A673 (cell line): ENCODE results near the gene RASSF8. TPM values are rescaled to one million over a fixed set of nuclear protein-coding genes. Genes with fewer than 3 reads are reported as not detected.

Source experiments
- BruUV-seq: library from RNA; stranded (reverse); fragments of 400-500 nt; replicated peaks from 2 replicates; lab custom pipeline; 2021; lab: Mats Ljungman, UMichigan
- CTCF ChIA-PET: fragments of 300-600 bp; sonication (Branson Sonifier 250); formaldehyde crosslinking; loops from one replicate; lab custom pipeline; 2022; ENCODE audit warnings: antibody characterized with exemption; lab: Charles Lee
- POLR2A ChIA-PET: fragments of 300-600 bp; sonication (Branson Sonifier 250); formaldehyde crosslinking; loops from one replicate; lab custom pipeline; 2022; ENCODE audit warnings: antibody characterized with exemption; ENCODE audit not compliant: low non-redundant PET; lab: Charles Lee
- DNase-seq: peaks from one replicate; pipeline ENCODE4 v3.0.0-alpha.2; 2015; ENCODE audit warnings: low spot score
- H3K27ac ChIP-seq: fragments of 200-600 bp; sonication (generic); 2 replicates; pipeline ENCODE4 v1.5.1; 2016; ENCODE audit warnings: mixed run types, low read depth, mild to moderate bottlenecking, mixed read lengths, antibody characterized with exemption, low read length; ENCODE audit not compliant: poor library complexity, severe bottlenecking
- H3K27me3 ChIP-seq: fragments of 200-600 bp; sonication (generic); replicated peaks from 2 replicates; pipeline ENCODE4 v1.6.1; 2017; ENCODE audit warnings: mixed run types, low read depth, mild to moderate bottlenecking, mixed read lengths, antibody characterized with exemption, low read length; ENCODE audit not compliant: insufficient read depth, poor library complexity
- H3K36me3 ChIP-seq: fragments of 200-600 bp; sonication (generic); 2 replicates; pipeline ENCODE4 v1.6.1; 2016; ENCODE audit warnings: mixed run types, mild to moderate bottlenecking, mixed read lengths, antibody characterized with exemption, low read length; ENCODE audit not compliant: insufficient read depth, poor library complexity, severe bottlenecking
- H3K4me1 ChIP-seq: fragments of 200-600 bp; sonication (generic); 2 replicates; pipeline ENCODE4 v1.6.1; 2017; ENCODE audit warnings: mixed run types, mild to moderate bottlenecking, mixed read lengths, antibody characterized with exemption, low read length; ENCODE audit not compliant: insufficient read depth, poor library complexity, severe bottlenecking
- H3K4me3 ChIP-seq: fragments of 200-600 bp; sonication (generic); 2 replicates; pipeline ENCODE4 v1.5.1; 2016; ENCODE audit warnings: low read depth, mixed run types, mild to moderate bottlenecking, mixed read lengths, low read length; ENCODE audit not compliant: poor library complexity, severe bottlenecking
- H3K9me3 ChIP-seq: fragments of 200-600 bp; sonication (generic); 2 replicates; pipeline ENCODE4 v1.6.1; 2016; ENCODE audit warnings: mixed run types, low read depth, mild to moderate bottlenecking, mixed read lengths, antibody characterized with exemption, low read length; ENCODE audit not compliant: poor library complexity, severe bottlenecking
- EZH2 ChIP-seq: fragments of 200-600 bp; sonication (generic); IDR thresholded peaks from 2 replicates; pipeline ENCODE4 v1.6.1; 2017; ENCODE audit warnings: borderline replicate concordance, low read depth, mild to moderate bottlenecking, mixed read lengths, antibody characterized with exemption, low read length; ENCODE audit not compliant: poor library complexity, severe bottlenecking
- intact Hi-C: fragments of 100-400 bp; cut with micrococcal nuclease; formaldehyde crosslinking; loops from one replicate; pipeline ENCODE4 v1.10.0; 2022; ENCODE audit not compliant: unreplicated experiment
- total RNA-seq: library from RNA; stranded (reverse); gene quantifications from 2 replicates; pipeline ENCODE4 v1.2.3, GENCODE V29; 2021
- TF ChIP-seq, protein P1 (sequence below): fragments of 300-800, 200-600 bp; sonication (generic); conservative IDR thresholded peaks from 2 replicates; pipeline ENCODE4 v1.5.1; 2017; ENCODE audit warnings: low read depth, mild to moderate bottlenecking, antibody characterized with exemption, low read length, moderate library complexity, mixed read lengths

RASSF8 gene
- total RNA-seq, 1 experiment from 2014 or later: 23.1 TPM

DNA sequence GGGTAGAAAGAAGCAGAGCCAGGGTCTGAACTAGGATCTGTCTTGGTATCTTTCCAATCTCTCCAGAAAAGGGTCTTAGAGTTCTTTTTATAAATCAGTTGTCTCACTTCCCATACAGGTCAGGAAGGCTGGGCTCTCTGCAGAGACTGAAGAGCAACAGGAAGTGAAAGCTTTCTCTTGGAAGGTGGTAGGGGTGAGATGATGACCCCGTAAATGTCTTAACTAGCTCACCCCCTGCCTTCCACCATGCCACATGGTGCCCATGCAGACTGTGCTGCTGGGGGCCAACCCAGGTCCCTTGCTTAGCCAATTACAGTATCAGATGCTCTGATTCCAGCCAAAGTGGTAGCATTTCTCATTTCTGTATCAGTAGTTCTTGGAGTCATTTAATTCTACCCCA lies 17.6 kb upstream of the RASSF8 start:
- Histone ChIP-seq H3K27me3 (no peaks in the 10 kb centered on the region), H3K27ac (no peak overlapping the region), H3K4me3 (no peak overlapping the region), H3K9me3 (no peaks in the 10 kb centered on the region), H3K4me1 (no peaks in the 10 kb centered on the region), H3K36me3 (no peaks in the 10 kb centered on the region)
- ChIA-PET POLR2A (no interaction called here), CTCF (no interaction called here)
- intact Hi-C loops: no loop called here
- BruUV-seq: no TSS peak
- TF ChIP-seq EZH2: no peak
- TF ChIP-seq, protein P1, sequence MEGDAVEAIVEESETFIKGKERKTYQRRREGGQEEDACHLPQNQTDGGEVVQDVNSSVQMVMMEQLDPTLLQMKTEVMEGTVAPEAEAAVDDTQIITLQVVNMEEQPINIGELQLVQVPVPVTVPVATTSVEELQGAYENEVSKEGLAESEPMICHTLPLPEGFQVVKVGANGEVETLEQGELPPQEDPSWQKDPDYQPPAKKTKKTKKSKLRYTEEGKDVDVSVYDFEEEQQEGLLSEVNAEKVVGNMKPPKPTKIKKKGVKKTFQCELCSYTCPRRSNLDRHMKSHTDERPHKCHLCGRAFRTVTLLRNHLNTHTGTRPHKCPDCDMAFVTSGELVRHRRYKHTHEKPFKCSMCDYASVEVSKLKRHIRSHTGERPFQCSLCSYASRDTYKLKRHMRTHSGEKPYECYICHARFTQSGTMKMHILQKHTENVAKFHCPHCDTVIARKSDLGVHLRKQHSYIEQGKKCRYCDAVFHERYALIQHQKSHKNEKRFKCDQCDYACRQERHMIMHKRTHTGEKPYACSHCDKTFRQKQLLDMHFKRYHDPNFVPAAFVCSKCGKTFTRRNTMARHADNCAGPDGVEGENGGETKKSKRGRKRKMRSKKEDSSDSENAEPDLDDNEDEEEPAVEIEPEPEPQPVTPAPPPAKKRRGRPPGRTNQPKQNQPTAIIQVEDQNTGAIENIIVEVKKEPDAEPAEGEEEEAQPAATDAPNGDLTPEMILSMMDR: no peak
- no peak for DNase-seq

DNA sequence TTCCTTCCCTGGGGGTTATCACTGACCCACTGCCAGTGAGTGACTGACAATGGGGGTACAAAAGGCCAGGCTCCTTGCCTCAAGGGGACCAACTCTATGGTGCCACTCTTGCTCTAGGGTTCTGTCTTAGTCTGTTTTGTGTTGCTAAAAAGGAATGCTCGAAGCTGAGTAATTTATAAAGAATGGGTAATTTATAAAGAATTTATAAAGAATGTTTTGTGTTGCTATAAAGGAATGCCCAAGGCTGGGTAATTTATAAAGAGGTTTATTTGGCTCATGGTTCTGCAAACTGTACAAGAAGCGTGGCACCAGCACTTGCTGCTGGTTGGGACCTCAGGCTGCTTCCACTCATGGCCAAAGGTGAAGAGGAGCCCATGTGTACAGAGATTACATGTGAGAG lies 15.8 kb upstream of the RASSF8 start:
- CTCF ChIA-PET: no interaction called here
- TF ChIP-seq, protein P1: no peak
- no peak for TF ChIP-seq EZH2
- POLR2A ChIA-PET: no interaction called here
- H3K27me3 ChIP-seq: no peaks in the 10 kb centered on the region
- H3K27ac ChIP-seq: no peak overlapping the region
- intact Hi-C loops: no loop called here
- H3K36me3 ChIP-seq: no peaks in the 10 kb centered on the region
- H3K4me3 ChIP-seq: no peak overlapping the region
- no peaks in the 10 kb centered on the region for H3K9me3 ChIP-seq
- BruUV-seq: no TSS peak
- no peak for DNase-seq
- H3K4me1 ChIP-seq: no peaks in the 10 kb centered on the region

DNA sequence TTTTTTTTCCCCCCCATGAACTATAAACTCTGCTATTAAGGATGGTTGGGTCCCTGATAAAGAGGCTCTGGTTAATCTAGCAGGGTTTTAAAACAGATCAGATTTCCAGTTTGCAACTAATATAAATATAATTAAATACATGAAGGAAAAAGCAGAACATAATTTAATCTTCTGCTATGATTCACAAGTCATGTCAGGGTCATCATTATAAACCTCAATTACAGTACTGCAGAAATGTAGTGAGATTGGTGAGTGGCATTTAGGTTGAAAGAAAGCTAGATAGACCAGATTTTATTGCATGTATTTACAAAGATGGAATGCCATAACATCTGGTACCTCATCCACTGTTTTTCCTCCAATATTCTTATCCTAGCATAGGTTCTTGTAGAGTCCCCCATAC lies 14.5 kb upstream of the RASSF8 start:
- Histone ChIP-seq H3K27me3 (no peaks in the 10 kb centered on the region), H3K4me1 (no peaks in the 10 kb centered on the region), H3K9me3 (no peaks in the 10 kb centered on the region), H3K36me3 (no peaks in the 10 kb centered on the region), H3K4me3 (no peak overlapping the region), H3K27ac (no peak overlapping the region)
- DNase-seq: no peak
- no TSS peak for BruUV-seq
- ChIA-PET CTCF (no interaction called here), POLR2A (no interaction called here)
- intact Hi-C loops: no loop called here
- TF ChIP-seq, protein P1: no peak
- TF ChIP-seq EZH2: no peak
